RWPE2 (cell line): ENCODE measurements around the gene FAM53B.

Experiments used
- ATAC-seq: fragments of 200-7000 bp; cut with Tn5 transposase; 3 replicates; pipeline ENCODE4 v1.9.1; 2021; ENCODE audit warnings: low read depth
- DNase-seq: peaks from one replicate; pipeline ENCODE4 v3.0.0-alpha.2; 2020; ENCODE audit warnings: low spot score
- H3K27ac ChIP-seq: fragments of 450-650 bp; 2 replicates; pipeline ENCODE4 v1.5.1; 2017; ENCODE audit warnings: mild to moderate bottlenecking; ENCODE audit not compliant: poor library complexity, severe bottlenecking
- H3K27me3 ChIP-seq: fragments of 250-450 bp; sonication (Bioruptor Pico); 2 replicates; pipeline ENCODE4 v1.5.1; 2021; ENCODE audit warnings: mild to moderate bottlenecking, moderate library complexity; ENCODE audit not compliant: insufficient read depth, poor library complexity, severe bottlenecking
- H3K36me3 ChIP-seq: fragments of 250-450 bp; sonication (Bioruptor Pico); 2 replicates; pipeline ENCODE4 v1.5.1; 2020; ENCODE audit warnings: low read depth, mild to moderate bottlenecking, moderate library complexity
- H3K4me1 ChIP-seq: fragments of 250-450 bp; sonication (Bioruptor Pico); 2 replicates; pipeline ENCODE4 v1.5.1; 2021; ENCODE audit warnings: mild to moderate bottlenecking, moderate library complexity; ENCODE audit not compliant: insufficient read depth, poor library complexity, severe bottlenecking
- H3K4me3 ChIP-seq: fragments of 250-450 bp; sonication (Bioruptor Pico); 2 replicates; pipeline ENCODE4 v1.5.1; 2021; ENCODE audit warnings: mild to moderate bottlenecking, moderate library complexity; ENCODE audit not compliant: severe bottlenecking
- H3K9me3 ChIP-seq: fragments of 250-450 bp; sonication (Bioruptor Pico); 2 replicates; pipeline ENCODE4 v1.5.1; 2021; ENCODE audit warnings: mild to moderate bottlenecking, moderate library complexity; ENCODE audit not compliant: severe bottlenecking
- CTCF ChIP-seq: fragments of 450-650 bp; IDR thresholded peaks from one replicate; pipeline ENCODE4 v1.5.1; 2017; ENCODE audit warnings: mild to moderate bottlenecking, moderate library complexity; ENCODE audit not compliant: poor library complexity, severe bottlenecking

FAM53B gene

DNA sequence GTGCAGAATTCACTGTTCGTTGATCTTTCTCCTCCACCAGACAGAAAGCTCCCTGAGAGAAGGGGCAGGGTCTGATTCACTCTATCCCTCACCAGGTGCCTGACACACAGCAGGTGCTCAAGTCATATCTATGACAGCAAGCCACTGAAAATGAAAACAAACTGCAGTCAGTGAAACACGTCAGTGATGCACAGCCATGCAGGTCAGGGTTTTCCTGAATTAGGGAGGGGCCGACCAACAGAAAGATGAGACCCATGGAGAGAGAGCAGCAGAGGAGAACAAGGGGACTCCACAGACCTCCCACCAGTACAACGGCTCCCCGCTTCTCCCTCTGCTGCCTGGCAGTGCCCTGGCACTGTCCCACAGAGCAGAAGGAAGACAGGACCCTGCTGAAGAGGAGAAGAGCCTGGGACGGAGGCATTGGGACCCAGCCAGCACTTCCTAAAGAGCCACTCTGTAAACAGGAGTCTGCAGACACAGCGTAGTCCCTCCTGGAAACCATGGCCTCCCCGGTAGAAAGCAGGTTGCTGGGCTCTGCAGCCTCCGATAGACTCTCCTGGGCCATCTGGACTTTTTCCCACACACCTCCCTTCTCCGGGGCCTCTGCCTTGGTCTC, 50.3 kb downstream of the FAM53B start:
- Histone ChIP-seq H3K4me3 (no peak overlapping the region), H3K9me3 (no peaks in the 10 kb centered on the region), H3K27me3 (no peaks in the 10 kb centered on the region), H3K27ac (no peak overlapping the region), H3K4me1 (peaks cover 6% of the 10 kb centered on the region), H3K36me3 (peaks cover 15% of the 10 kb centered on the region)
- TF ChIP-seq CTCF: no peak
- DNase-seq (no peak), ATAC-seq (no peak)

- Histone ChIP-seq H3K9me3 (no peaks in the 10 kb centered on the region), H3K27me3 (no peaks in the 10 kb centered on the region), H3K4me1 (peaks cover 6% of the 10 kb centered on the region), H3K4me3 (no peak overlapping the region), H3K27ac (no peak overlapping the region), H3K36me3 (peaks cover 15% of the 10 kb centered on the region)
- no peak for TF ChIP-seq CTCF
- ATAC-seq (no peak), DNase-seq (no peak)
Measured at GRCh38 chr10:124693396-124693795, 50.8 kb downstream of the FAM53B start.

DNA sequence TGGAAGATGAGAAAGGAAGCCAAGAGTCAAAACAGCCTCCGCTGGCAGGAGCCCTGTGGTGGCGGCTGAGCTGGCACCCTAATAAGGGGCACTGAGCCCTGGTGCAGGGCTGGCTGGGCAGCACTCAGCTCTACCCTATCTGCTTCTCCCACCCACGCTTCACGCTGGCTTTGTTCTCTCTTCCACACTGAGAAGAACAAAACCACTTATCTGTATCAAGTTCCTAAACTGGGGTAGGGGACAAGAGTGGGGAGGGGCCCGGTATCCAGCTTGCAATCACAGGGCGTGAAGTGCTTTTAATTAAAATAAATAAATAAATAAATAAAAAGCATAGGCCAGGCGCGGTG, 52.1 kb downstream of the FAM53B start:
- H3K9me3 ChIP-seq: no peaks in the 10 kb centered on the region
- H3K4me1 ChIP-seq: peaks cover 6% of the 10 kb centered on the region
- DNase-seq: no peak
- ATAC-seq: no peak
- H3K4me3 ChIP-seq: no peak overlapping the region
- peaks cover 15% of the 10 kb centered on the region for H3K36me3 ChIP-seq
- no peak for TF ChIP-seq CTCF
- no peaks in the 10 kb centered on the region for H3K27me3 ChIP-seq
- no peak overlapping the region for H3K27ac ChIP-seq

DNA sequence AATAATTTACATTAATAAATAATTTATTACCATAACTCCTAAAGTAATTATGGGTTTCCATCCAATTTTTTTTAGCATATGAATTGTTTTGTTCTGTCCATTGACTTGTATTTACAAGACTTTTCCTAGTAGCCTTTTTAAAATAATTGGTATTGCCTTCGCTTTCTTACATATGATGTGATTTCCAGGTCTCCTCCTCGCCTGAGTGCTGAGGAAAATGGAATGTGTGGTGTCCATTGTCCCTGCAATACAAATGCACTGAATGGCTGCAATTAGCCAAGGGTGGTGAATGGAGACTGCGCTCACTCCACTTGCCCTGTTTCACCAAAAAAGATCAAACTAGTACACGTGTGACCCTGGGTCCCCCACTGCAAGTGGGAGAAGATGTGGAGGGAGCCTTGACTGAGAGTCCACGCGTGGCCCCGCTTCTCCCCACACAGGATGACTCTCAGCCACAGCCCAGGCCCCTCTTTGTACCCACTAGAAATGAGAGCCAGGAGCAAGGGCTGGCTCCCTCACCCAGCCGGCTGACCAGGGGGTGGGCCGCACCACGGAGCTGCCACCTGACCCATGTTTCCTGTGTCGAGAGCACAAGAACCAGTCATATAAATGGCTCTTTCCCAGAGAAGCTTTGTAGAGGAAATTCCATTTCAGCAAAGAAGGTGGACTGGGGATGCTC, 52.6 kb downstream of the FAM53B start:
- peaks cover 6% of the 10 kb centered on the region for H3K4me1 ChIP-seq
- TF ChIP-seq CTCF: no peak
- no peak overlapping the region for H3K4me3 ChIP-seq
- ATAC-seq (no peak), DNase-seq (no peak)
- peaks cover 15% of the 10 kb centered on the region for H3K36me3 ChIP-seq
- no peak overlapping the region for H3K27ac ChIP-seq
- no peaks in the 10 kb centered on the region for H3K9me3 ChIP-seq
- H3K27me3 ChIP-seq: no peaks in the 10 kb centered on the region

- peaks cover 12% of the 10 kb centered on the region for H3K36me3 ChIP-seq
- TF ChIP-seq CTCF: no peak
- H3K27ac ChIP-seq: no peak overlapping the region
- H3K4me1 ChIP-seq: peaks cover 6% of the 10 kb centered on the region
- no peaks in the 10 kb centered on the region for H3K27me3 ChIP-seq
- no peak overlapping the region for H3K4me3 ChIP-seq
- no peak for DNase-seq
- no peaks in the 10 kb centered on the region for H3K9me3 ChIP-seq
- no peak for ATAC-seq
Measured at GRCh38 chr10:124691002-124691401, 53.2 kb downstream of the FAM53B start.
